Astrocyte (in vitro differentiated cells and primary cell): ENCODE measurements around the gene RANBP17.

Experiments used
- EZH2 ChIP-seq: IDR thresholded peaks from 2 replicates; pipeline ENCODE4 v1.6.1; 2012; ENCODE audit warnings: mild to moderate bottlenecking, low read length, inconsistent platforms; ENCODE audit not compliant: insufficient read depth
- TF ChIP-seq, protein P1 (sequence below): IDR thresholded peaks from 2 replicates; pipeline ENCODE4 v1.5.1; 2011; ENCODE audit warnings: low read depth, mild to moderate bottlenecking, inconsistent platforms, low read length, moderate library complexity; ENCODE audit not compliant: insufficient read depth

DNA sequence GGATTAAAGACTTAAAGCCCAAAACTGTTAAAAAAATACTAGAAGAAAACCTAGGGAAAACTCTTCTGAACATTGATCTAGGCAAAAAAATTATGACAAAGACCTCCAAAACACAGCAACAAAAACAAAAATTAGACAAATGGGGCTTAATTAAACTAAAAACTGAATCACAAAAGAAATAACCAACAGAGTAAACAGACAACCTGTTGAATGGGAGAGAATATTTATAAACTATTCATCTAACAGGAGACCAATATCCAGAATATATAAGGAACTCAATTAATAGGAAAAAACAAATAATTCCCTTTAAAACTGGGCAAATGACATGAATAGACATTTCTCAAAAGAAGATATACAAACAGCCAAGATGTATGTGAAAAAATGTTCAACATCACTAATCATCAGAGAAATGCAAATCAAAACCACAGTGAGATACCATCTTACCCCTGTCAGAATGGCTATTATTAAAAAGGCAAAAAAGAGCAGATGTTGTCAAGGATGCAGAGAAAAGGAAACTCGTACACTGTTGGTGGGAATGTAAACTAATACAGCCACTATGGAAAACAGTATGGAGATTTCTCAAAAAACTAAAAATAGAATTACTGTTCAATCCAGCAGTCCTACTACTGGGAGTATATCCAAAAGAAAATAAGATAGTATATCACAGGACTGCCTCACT, 397.1 kb downstream of the RANBP17 start:
- TF ChIP-seq, protein P1, sequence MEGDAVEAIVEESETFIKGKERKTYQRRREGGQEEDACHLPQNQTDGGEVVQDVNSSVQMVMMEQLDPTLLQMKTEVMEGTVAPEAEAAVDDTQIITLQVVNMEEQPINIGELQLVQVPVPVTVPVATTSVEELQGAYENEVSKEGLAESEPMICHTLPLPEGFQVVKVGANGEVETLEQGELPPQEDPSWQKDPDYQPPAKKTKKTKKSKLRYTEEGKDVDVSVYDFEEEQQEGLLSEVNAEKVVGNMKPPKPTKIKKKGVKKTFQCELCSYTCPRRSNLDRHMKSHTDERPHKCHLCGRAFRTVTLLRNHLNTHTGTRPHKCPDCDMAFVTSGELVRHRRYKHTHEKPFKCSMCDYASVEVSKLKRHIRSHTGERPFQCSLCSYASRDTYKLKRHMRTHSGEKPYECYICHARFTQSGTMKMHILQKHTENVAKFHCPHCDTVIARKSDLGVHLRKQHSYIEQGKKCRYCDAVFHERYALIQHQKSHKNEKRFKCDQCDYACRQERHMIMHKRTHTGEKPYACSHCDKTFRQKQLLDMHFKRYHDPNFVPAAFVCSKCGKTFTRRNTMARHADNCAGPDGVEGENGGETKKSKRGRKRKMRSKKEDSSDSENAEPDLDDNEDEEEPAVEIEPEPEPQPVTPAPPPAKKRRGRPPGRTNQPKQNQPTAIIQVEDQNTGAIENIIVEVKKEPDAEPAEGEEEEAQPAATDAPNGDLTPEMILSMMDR = no peak
- TF ChIP-seq EZH2 = no peak
